Central memory CD8-positive, alpha-beta T cell (primary cell): ENCODE measurements around the gene BAG3.
A peak's percentile ranks its signal among the peaks of the same experiment; 100 is the strongest.
"Not testable (repeated sequence)": the region's sequence is repeated elsewhere in the genome, so short reads cannot be mapped to it uniquely, and the experiment has no call there.

ENCODE experiments used
- ATAC-seq: fragments of 150-1000 bp; cut with Tn5 transposase; replicated peaks from 2 replicates; pipeline ENCODE4 v1.10.0; 2022; ENCODE audit warnings: mild to moderate bottlenecking, moderate FRiP score, moderate number of reproducible peaks; ENCODE audit not compliant: poor library complexity, severe bottlenecking; ENCODE audit errors: extremely low read depth
- DNase-seq, 2 donors: peaks; one replicate each; pipeline ENCODE4 v3.0.0; 2021; ENCODE audit warnings: low spot score in 2 of 2
- H3K27ac Mint-ChIP-seq: one replicate; pipeline ENCODE4 v1.8.0; 2022; ENCODE audit warnings: low read depth, mild to moderate bottlenecking, moderate library complexity, mixed read lengths
- H3K27me3 Mint-ChIP-seq: one replicate; pipeline ENCODE4 v1.8.0; 2022; ENCODE audit warnings: mixed read lengths
- H3K36me3 Mint-ChIP-seq: one replicate; pipeline ENCODE4 v1.8.0; 2022; ENCODE audit warnings: mild to moderate bottlenecking, moderate library complexity, mixed read lengths; ENCODE audit not compliant: insufficient read depth
- H3K4me1 Mint-ChIP-seq: one replicate; pipeline ENCODE4 v1.8.0; 2022; ENCODE audit warnings: mixed read lengths
- H3K4me3 Mint-ChIP-seq: one replicate; pipeline ENCODE4 v1.8.0; 2022; ENCODE audit warnings: mild to moderate bottlenecking, moderate library complexity, mixed read lengths
- H3K9me3 Mint-ChIP-seq: one replicate; pipeline ENCODE4 v1.8.0; 2022; ENCODE audit warnings: mixed read lengths

Gene BAG3

GRCh38 chr10:119662076-119662605, 11.0 kb downstream of the BAG3 start:
- H3K27ac Mint-ChIP-seq, result peak overlapping the region; percentile 74
- H3K36me3 Mint-ChIP-seq, H3K9me3 Mint-ChIP-seq, H3K27me3 Mint-ChIP-seq, DNase-seq, H3K4me3 Mint-ChIP-seq, ATAC-seq: not testable (repeated sequence)
- H3K4me1 Mint-ChIP-seq, result peaks cover 26% of the 10 kb centered on the region

- ATAC-seq (peak; percentile 91), DNase-seq (peak in 1 of 2 donors; percentile 37)
- Mint-ChIP-seq H3K36me3 (peaks cover 5% of the 10 kb centered on the region), H3K27ac (peak overlapping the region; percentile 85), H3K27me3 (no peaks in the 10 kb centered on the region), H3K9me3 (no peaks in the 10 kb centered on the region), H3K4me1 (peaks cover 26% of the 10 kb centered on the region), H3K4me3 (peak overlapping the region; percentile 41)
These were observed 12.9 kb downstream of the BAG3 start for GRCh38 chr10:119663866-119664698.

GRCh38 chr10:119665901-119666708, 14.9 kb downstream of the BAG3 start:
- peaks cover 26% of the 10 kb centered on the region for H3K4me1 Mint-ChIP-seq
- ATAC-seq (no peak), DNase-seq (no peak)
- H3K27me3 Mint-ChIP-seq, result no peaks in the 10 kb centered on the region
- H3K27ac Mint-ChIP-seq, result peak overlapping the region; percentile 71
- no peak overlapping the region for H3K4me3 Mint-ChIP-seq
- H3K9me3 Mint-ChIP-seq, result no peaks in the 10 kb centered on the region
- peaks cover 4% of the 10 kb centered on the region for H3K36me3 Mint-ChIP-seq

GRCh38 chr10:119666709-119667004, 15.5 kb downstream of the BAG3 start:
- H3K27ac Mint-ChIP-seq, result peak overlapping the region; percentile 71
- no peaks in the 10 kb centered on the region for H3K27me3 Mint-ChIP-seq
- DNase-seq (no peak), ATAC-seq (no peak)
- no peaks in the 10 kb centered on the region for H3K9me3 Mint-ChIP-seq
- H3K36me3 Mint-ChIP-seq, result peaks cover 6% of the 10 kb centered on the region
- H3K4me3 Mint-ChIP-seq, result no peak overlapping the region
- peaks cover 26% of the 10 kb centered on the region for H3K4me1 Mint-ChIP-seq

- H3K27ac Mint-ChIP-seq, result no peak overlapping the region
- ATAC-seq (no peak), DNase-seq (no peak)
- H3K4me1 Mint-ChIP-seq, result peaks cover 27% of the 10 kb centered on the region
- no peaks in the 10 kb centered on the region for H3K9me3 Mint-ChIP-seq
- H3K36me3 Mint-ChIP-seq, result peaks cover 11% of the 10 kb centered on the region
- H3K27me3 Mint-ChIP-seq, result no peaks in the 10 kb centered on the region
- H3K4me3 Mint-ChIP-seq, result no peak overlapping the region
These were observed 16.6 kb downstream of the BAG3 start for GRCh38 chr10:119667562-119668328.

- Mint-ChIP-seq H3K27ac (no peak overlapping the region), H3K27me3 (no peaks in the 10 kb centered on the region), H3K4me1 (peaks cover 29% of the 10 kb centered on the region), H3K9me3 (no peaks in the 10 kb centered on the region), H3K36me3 (peaks cover 15% of the 10 kb centered on the region), H3K4me3 (no peak overlapping the region)
- DNase-seq (no peak), ATAC-seq (no peak)
These were observed 17.3 kb downstream of the BAG3 start for GRCh38 chr10:119668461-119668860.

GRCh38 chr10:119669331-119669730, 18.2 kb downstream of the BAG3 start:
- H3K27ac Mint-ChIP-seq, result no peak overlapping the region
- no peaks in the 10 kb centered on the region for H3K27me3 Mint-ChIP-seq
- no peak for ATAC-seq
- DNase-seq, result no peak
- peaks cover 15% of the 10 kb centered on the region for H3K36me3 Mint-ChIP-seq
- no peaks in the 10 kb centered on the region for H3K9me3 Mint-ChIP-seq
- H3K4me1 Mint-ChIP-seq, result peaks cover 20% of the 10 kb centered on the region
- H3K4me3 Mint-ChIP-seq, result no peak overlapping the region

- Mint-ChIP-seq H3K9me3 (no peaks in the 10 kb centered on the region), H3K27me3 (no peaks in the 10 kb centered on the region), H3K4me1 (peaks cover 13% of the 10 kb centered on the region), H3K36me3 (peaks cover 18% of the 10 kb centered on the region), H3K4me3 (no peak overlapping the region), H3K27ac (no peak overlapping the region)
- DNase-seq, result no peak
- ATAC-seq, result no peak
These were observed 18.9 kb downstream of the BAG3 start for GRCh38 chr10:119669975-119670640.

- H3K4me3 Mint-ChIP-seq, result no peak overlapping the region
- DNase-seq (no peak), ATAC-seq (no peak)
- H3K4me1 Mint-ChIP-seq, result peaks cover 13% of the 10 kb centered on the region
- no peak overlapping the region for H3K27ac Mint-ChIP-seq
- H3K36me3 Mint-ChIP-seq, result peaks cover 20% of the 10 kb centered on the region
- no peaks in the 10 kb centered on the region for H3K9me3 Mint-ChIP-seq
- no peaks in the 10 kb centered on the region for H3K27me3 Mint-ChIP-seq
These were observed 19.5 kb downstream of the BAG3 start for GRCh38 chr10:119670717-119671116.

- H3K27me3 Mint-ChIP-seq, result no peaks in the 10 kb centered on the region
- peaks cover 20% of the 10 kb centered on the region for H3K36me3 Mint-ChIP-seq
- peak overlapping the region; percentile 38 for H3K27ac Mint-ChIP-seq
- DNase-seq, result no peak
- H3K9me3 Mint-ChIP-seq, result no peaks in the 10 kb centered on the region
- H3K4me3 Mint-ChIP-seq, result no peak overlapping the region
- H3K4me1 Mint-ChIP-seq, result peaks cover 8% of the 10 kb centered on the region
- no peak for ATAC-seq
These were observed 20.2 kb downstream of the BAG3 start for GRCh38 chr10:119671381-119671780.

GRCh38 chr10:119672291-119672690, 21.1 kb downstream of the BAG3 start:
- no peak overlapping the region for H3K4me3 Mint-ChIP-seq
- DNase-seq (no peak), ATAC-seq (no peak)
- no peaks in the 10 kb centered on the region for H3K27me3 Mint-ChIP-seq
- peaks cover 6% of the 10 kb centered on the region for H3K4me1 Mint-ChIP-seq
- H3K9me3 Mint-ChIP-seq, result no peaks in the 10 kb centered on the region
- H3K27ac Mint-ChIP-seq, result no peak overlapping the region
- peaks cover 24% of the 10 kb centered on the region for H3K36me3 Mint-ChIP-seq

GRCh38 chr10:119673271-119673670, 22.1 kb downstream of the BAG3 start:
- Mint-ChIP-seq H3K36me3 (peaks cover 25% of the 10 kb centered on the region), H3K27ac (no peak overlapping the region)

More at GRCh38 chr10:119673271-119673670, 22.1 kb downstream of the BAG3 start:
- Mint-ChIP-seq H3K4me3 (no peak overlapping the region), H3K4me1 (peaks cover 6% of the 10 kb centered on the region), H3K27me3 (no peaks in the 10 kb centered on the region), H3K9me3 (no peaks in the 10 kb centered on the region)
- ATAC-seq, result no peak
- no peak for DNase-seq
